T-helper 17 cell (primary cell): Measurements from ENCODE around the gene SLC8A1. TPM values are rescaled to one million over a fixed set of nuclear protein-coding genes. Genes with fewer than 3 reads are reported as not detected.

ENCODE experiments used
- ATAC-seq: fragments of 150-1000 bp; cut with Tn5 transposase; 2 replicates; pipeline ENCODE4 v1.10.0; 2021; ENCODE audit warnings: mild to moderate bottlenecking, moderate library complexity
- DNase-seq, 3 donors: peaks; one replicate each; pipeline versions ENCODE4 v3.0.0 to v3.0.0-alpha.2; 2020 to 2021
- H3K9me3 ChIP-seq: one replicate; pipeline ENCODE4 v1.7.0; 2013; ENCODE audit warnings: low read length, mild to moderate bottlenecking; ENCODE audit not compliant: control insufficient read depth, poor library complexity, severe bottlenecking
- H3K27ac Mint-ChIP-seq: one replicate; pipeline ENCODE4 v1.8.0; 2022; ENCODE audit warnings: mild to moderate bottlenecking, moderate library complexity, mixed read lengths
- H3K27me3 Mint-ChIP-seq: one replicate; pipeline ENCODE4 v1.8.0; 2022; ENCODE audit warnings: mixed read lengths
- H3K36me3 Mint-ChIP-seq: one replicate; pipeline ENCODE4 v1.8.0; 2022; ENCODE audit warnings: low read depth, mixed read lengths
- H3K4me1 Mint-ChIP-seq: one replicate; pipeline ENCODE4 v1.8.0; 2022; ENCODE audit warnings: mild to moderate bottlenecking, mixed read lengths
- H3K4me3 Mint-ChIP-seq: one replicate; pipeline ENCODE4 v1.8.0; 2022; ENCODE audit warnings: mild to moderate bottlenecking, moderate library complexity, mixed read lengths
- total RNA-seq, 4 donors: library from RNA in 2 of 4; stranded (reverse) in 2 of 4; gene quantifications; one replicate each; pipeline ENCODE4 v1.2.3 and lab custom pipeline; 2022 to 2026

The SLC8A1 gene
- total RNA-seq, 2 donors from 2014 or later: 0.26 to 1.4 TPM

DNA sequence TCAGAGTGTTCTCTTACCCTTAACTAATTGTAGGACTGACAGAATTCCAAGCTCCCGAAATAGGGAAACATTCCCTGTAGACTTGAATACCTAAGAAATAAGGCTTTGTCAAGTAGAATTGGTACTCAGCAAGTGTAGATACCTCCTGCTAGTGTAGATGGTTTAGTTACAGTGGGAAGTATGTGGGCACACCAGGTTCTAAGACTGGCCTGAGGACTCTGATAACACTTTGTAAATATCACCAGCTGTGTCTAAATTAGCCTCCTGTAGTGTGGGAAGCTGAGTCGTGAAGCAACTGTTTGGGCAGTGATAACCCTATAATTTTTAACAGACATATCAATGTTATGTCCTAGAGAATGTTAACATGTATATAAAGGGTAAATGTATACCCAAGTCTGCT lies 304.5 kb downstream of the SLC8A1 start:
- Mint-ChIP-seq H3K27ac (no peak overlapping the region), H3K36me3 (no peaks in the 10 kb centered on the region), H3K4me1 (no peaks in the 10 kb centered on the region), H3K4me3 (no peak overlapping the region), H3K27me3 (peaks cover 10% of the 10 kb centered on the region)
- DNase-seq: no peak
- ATAC-seq: no peak
- H3K9me3 ChIP-seq: no peaks in the 10 kb centered on the region

DNA sequence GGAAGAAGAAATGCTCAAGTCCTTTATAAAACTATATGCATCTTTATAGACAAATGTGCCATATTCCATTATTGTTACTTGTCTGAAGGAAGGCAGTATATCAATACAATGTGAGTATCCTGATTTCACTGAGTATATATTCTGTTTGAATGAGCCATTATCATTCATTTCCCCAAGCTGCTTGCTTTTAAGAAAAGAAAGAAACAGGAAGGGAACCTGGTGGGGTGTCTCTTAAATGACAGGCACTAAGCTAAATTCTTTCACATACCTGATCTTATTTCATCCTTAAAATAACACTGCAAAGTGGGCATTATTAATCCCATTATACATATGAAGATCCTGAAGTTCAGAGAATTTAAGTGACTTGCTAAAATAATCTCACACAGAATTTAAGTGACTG lies 307.9 kb downstream of the SLC8A1 start:
- no peaks in the 10 kb centered on the region for H3K9me3 ChIP-seq
- H3K27me3 Mint-ChIP-seq: no peaks in the 10 kb centered on the region
- no peak overlapping the region for H3K27ac Mint-ChIP-seq
- DNase-seq (no peak), ATAC-seq (no peak)
- H3K4me1 Mint-ChIP-seq: no peaks in the 10 kb centered on the region
- H3K36me3 Mint-ChIP-seq: no peaks in the 10 kb centered on the region
- no peak overlapping the region for H3K4me3 Mint-ChIP-seq

DNA sequence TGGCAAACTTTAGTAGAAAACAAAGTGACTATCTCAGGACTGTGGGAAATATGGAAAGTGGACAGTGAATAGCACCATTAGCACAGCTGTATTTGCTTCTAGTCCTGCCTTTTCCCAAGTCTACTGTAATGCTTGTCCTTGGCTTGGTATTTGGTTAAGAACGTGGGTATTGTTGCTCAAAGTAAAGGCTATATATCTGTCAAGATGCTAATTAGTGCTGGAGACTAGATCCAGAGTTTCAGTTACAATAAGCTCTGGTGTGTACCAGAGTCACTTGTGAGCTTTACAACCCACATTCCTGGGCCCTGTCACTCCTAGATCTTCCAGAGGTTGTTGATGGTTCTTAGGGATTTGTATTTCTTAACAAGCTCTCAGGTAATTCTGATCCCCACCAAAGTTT lies 313.6 kb downstream of the SLC8A1 start:
- ATAC-seq: no peak
- DNase-seq: no peak
- no peak overlapping the region for H3K4me3 Mint-ChIP-seq
- no peaks in the 10 kb centered on the region for H3K9me3 ChIP-seq
- H3K27ac Mint-ChIP-seq: no peak overlapping the region
- H3K36me3 Mint-ChIP-seq: no peaks in the 10 kb centered on the region
- H3K4me1 Mint-ChIP-seq: no peaks in the 10 kb centered on the region
- H3K27me3 Mint-ChIP-seq: no peaks in the 10 kb centered on the region

DNA sequence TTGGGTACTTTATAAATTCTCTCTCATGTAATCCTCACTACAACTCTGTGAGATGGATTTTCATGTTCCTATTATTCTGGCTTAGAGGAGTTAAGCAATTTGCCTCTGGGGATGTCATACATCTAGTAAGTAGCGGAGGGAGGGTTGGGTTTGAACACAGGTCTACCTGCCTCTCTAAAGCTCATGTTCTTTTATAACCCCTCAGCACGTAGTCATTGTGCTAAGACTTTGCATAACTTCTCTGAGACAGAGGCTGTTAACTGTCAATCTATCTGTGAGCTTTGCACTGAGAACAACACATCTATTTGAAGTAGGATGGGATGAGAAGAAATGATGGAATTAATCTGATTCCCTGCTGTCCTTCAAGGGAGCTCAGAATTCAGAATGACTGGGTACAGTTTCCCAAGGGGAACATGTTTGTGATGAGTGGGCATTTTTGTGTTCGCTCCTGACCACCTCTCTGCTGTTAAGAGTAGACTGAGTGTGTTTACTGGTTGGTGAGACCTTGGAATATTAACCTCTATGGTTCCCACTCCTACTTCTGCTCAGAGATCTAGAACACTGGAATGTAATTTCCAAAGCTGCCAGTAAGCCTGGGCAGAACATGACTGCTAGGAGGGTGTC lies 320.7 kb downstream of the SLC8A1 start:
- Mint-ChIP-seq H3K27ac (no peak overlapping the region), H3K36me3 (no peaks in the 10 kb centered on the region), H3K4me1 (no peaks in the 10 kb centered on the region), H3K27me3 (no peaks in the 10 kb centered on the region), H3K4me3 (no peak overlapping the region)
- ATAC-seq: no peak
- no peaks in the 10 kb centered on the region for H3K9me3 ChIP-seq
- no peak for DNase-seq

DNA sequence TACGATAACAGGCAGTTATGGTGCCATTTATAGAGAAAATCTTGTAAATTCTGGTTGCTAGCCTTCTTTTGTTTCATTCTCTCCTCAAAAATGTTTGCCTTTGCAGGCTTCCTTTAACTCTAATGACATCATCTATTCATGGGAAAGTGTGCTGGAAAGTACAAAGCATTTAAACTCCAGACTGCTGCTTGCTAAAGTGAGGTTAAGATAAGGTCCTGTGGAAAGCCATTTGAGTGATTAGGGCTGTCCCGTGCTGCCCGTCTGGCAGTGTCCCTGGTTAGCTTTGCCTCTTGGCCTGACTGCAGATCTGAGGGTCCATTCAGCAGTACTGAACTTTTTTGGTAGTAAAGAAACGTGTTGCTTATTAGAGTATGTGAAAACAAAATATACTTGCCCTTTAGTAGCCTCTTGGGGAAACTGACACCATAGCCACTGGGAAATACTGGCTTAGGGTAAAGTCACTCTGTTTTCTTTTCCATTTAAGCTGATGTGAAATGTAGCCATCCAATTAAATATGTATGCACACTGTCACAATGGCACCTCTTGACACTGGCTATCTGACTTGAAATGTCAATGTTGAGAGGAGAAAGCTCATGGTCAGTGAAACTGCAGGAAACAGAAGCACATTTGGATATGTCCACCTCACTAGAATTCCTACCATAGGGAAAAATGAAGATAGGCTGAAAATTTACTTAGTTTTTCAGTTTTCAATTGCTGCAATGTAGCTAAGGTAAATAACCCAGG lies 321.5 kb downstream of the SLC8A1 start:
- H3K9me3 ChIP-seq: no peaks in the 10 kb centered on the region
- Mint-ChIP-seq H3K36me3 (no peaks in the 10 kb centered on the region), H3K27ac (no peak overlapping the region), H3K4me3 (no peak overlapping the region), H3K27me3 (no peaks in the 10 kb centered on the region), H3K4me1 (no peaks in the 10 kb centered on the region)
- DNase-seq (no peak), ATAC-seq (no peak)

DNA sequence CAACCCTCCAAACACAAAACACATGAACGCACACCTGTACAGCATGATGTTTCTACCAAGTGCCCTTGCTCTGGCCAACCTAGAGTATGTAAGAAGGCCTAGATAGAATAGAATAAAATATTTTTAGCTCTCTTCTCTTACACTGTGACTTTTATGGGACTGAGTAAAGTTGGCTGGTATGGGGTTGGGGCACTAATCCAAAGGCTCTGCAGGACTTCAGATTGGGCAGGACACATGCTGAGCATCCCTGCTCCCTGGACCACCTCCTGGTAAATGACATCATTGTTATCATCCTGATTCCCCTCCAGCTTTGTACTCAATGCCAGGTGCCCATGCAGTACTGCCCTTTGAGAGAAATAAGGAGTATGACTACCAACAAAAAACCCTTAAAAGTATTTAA lies 322.2 kb downstream of the SLC8A1 start:
- Mint-ChIP-seq H3K27ac (no peak overlapping the region), H3K4me3 (no peak overlapping the region), H3K27me3 (no peaks in the 10 kb centered on the region), H3K36me3 (no peaks in the 10 kb centered on the region), H3K4me1 (no peaks in the 10 kb centered on the region)
- H3K9me3 ChIP-seq: no peaks in the 10 kb centered on the region
- DNase-seq (no peak), ATAC-seq (no peak)

DNA sequence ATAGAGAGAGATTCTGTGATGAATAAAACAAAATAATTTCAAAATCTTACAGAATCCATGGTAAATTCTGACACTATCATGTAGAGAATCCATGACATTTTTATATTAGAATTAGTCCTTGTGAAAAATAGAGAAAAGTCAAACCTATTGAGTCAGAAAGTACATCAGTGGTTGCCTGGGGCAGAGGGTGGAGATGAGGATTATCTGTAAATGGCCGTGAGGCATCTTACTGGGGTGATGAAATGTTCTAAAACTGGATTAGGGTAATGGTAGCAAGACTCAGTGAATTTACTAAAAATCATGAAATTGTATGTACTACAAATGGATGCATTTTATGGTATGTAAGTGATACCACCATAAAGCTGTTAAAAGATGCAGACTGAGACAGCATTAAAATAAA lies 323.1 kb downstream of the SLC8A1 start:
- no peaks in the 10 kb centered on the region for H3K4me1 Mint-ChIP-seq
- no peaks in the 10 kb centered on the region for H3K36me3 Mint-ChIP-seq
- no peaks in the 10 kb centered on the region for H3K9me3 ChIP-seq
- DNase-seq: no peak
- H3K4me3 Mint-ChIP-seq: no peak overlapping the region
- no peak overlapping the region for H3K27ac Mint-ChIP-seq
- no peaks in the 10 kb centered on the region for H3K27me3 Mint-ChIP-seq
- ATAC-seq: no peak

DNA sequence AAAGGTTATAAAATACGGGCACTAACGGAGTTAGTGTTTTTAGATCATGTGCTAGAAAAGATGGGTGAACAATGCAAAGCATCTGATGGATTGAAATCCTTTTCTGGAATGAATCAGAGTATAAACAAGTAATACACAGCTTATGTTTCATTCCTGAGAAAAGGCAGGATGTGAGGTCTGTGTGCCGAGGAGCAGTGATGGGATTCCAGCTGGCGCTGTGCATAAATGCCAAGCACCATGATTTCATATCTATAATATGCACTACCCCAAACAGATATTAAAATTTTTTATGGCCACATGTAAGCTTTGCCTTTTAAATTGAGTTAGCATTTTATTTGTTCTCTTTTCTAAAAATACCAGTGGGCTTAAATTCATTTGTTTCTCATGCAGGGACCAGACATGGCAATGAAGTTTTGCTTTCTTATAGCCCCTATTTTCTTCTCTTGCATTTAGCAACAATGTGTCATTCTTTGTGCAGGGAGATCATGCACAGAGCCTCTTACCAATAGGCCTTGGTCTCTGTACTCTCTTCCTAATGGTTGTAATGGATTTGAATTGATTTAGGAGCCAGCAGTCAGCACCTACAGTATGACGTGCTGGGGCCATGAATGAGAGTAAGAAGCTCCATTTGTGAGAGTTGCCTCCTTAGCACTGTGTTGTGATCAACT lies 323.9 kb downstream of the SLC8A1 start:
- H3K27ac Mint-ChIP-seq: no peak overlapping the region
- ATAC-seq (no peak), DNase-seq (no peak)
- no peaks in the 10 kb centered on the region for H3K9me3 ChIP-seq
- H3K4me3 Mint-ChIP-seq: no peak overlapping the region
- H3K27me3 Mint-ChIP-seq: no peaks in the 10 kb centered on the region
- no peaks in the 10 kb centered on the region for H3K36me3 Mint-ChIP-seq
- H3K4me1 Mint-ChIP-seq: no peaks in the 10 kb centered on the region

DNA sequence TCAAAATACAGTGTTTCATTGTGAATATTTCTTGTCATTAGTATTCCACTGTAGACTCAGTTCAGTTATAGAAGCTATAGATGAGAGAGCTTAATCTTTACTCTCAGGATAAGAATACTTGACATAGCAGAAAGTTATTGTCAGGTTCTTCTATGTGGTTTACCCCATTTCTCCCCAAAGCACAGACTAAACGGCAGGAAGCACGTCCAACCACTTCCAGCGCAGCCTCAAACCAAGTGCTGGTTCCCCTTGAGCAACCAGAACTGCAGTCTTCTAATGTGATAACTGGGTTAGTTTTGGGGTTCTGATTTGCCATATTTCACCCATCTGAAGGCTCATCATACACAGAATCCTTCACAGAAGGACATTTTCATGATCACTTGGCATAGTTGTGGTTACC lies 324.7 kb downstream of the SLC8A1 start:
- no peak overlapping the region for H3K4me3 Mint-ChIP-seq
- ATAC-seq: no peak

DNA sequence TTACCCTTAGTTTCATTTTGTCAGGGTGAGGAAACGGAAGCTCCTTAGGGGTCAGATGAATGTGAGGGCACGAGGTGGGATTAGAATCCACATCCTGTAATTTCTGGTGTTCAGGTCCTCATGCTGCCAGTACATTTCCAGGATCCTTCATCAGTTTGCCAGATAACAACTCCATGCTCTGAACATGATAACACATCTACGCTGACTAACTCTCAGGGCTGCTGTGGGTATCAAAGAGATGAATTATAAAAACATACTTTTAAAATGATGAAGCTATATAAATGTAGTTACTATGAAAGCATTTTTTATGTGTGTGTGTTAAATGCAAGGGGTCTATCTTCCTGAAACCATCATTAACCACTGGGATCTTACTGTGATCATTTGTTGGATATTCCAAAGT lies 325.9 kb downstream of the SLC8A1 start:
- no peak overlapping the region for H3K27ac Mint-ChIP-seq
- no peaks in the 10 kb centered on the region for H3K9me3 ChIP-seq

More for the DNA sequence above, 324.7 kb downstream of the SLC8A1 start:
- no peak overlapping the region for H3K27ac Mint-ChIP-seq
- no peaks in the 10 kb centered on the region for H3K9me3 ChIP-seq
- no peaks in the 10 kb centered on the region for H3K36me3 Mint-ChIP-seq
- DNase-seq: no peak
- no peaks in the 10 kb centered on the region for H3K4me1 Mint-ChIP-seq
- peaks cover 3% of the 10 kb centered on the region for H3K27me3 Mint-ChIP-seq

DNA sequence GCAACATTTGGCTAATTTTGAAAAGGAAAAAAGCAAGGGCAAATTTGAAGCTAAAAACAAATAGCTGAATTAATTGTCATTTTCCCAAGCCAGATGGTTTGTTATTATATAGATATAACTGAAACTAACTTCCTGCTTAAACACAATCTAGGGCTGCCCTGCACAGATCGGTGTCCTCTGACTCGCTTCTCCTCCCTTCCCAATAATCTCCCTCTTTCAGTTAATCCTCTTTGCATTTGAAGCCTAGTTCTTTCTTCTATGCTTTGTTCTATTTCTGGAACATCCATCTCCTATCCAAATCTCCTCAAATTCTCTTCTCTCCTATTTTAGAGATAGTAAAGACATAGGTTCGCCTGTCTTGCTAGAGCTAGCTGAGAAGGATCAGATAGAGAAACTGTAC lies 328.1 kb downstream of the SLC8A1 start:
- Mint-ChIP-seq H3K27ac (no peak overlapping the region), H3K27me3 (peaks cover 6% of the 10 kb centered on the region), H3K4me3 (no peak overlapping the region), H3K36me3 (no peaks in the 10 kb centered on the region), H3K4me1 (no peaks in the 10 kb centered on the region)
- DNase-seq (no peak), ATAC-seq (no peak)
- no peaks in the 10 kb centered on the region for H3K9me3 ChIP-seq

More for the DNA sequence above, 325.9 kb downstream of the SLC8A1 start:
- no peaks in the 10 kb centered on the region for H3K36me3 Mint-ChIP-seq
- no peaks in the 10 kb centered on the region for H3K4me1 Mint-ChIP-seq
- peaks cover 6% of the 10 kb centered on the region for H3K27me3 Mint-ChIP-seq
- DNase-seq: no peak
- ATAC-seq: no peak
- no peak overlapping the region for H3K4me3 Mint-ChIP-seq

DNA sequence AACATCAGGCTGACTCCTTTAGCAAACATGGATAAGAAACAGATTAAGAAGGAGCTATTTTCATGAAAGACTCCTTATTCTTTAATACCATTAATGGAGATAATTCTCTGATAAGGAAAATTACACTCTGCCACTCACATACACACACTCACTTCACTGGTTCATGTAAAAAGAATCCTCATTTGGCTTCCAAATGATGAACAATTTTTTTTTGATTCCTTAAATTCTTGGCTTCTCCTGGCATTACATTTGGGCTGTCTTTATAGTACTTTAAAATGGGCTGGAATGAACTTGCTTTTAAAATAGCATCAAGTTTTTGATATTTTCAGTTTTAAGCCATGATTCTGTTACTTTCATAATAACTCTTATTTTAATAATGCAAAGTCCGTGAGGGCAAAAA lies 328.6 kb downstream of the SLC8A1 start:
- Mint-ChIP-seq H3K36me3 (no peaks in the 10 kb centered on the region), H3K4me3 (no peak overlapping the region), H3K4me1 (no peaks in the 10 kb centered on the region), H3K27ac (no peak overlapping the region), H3K27me3 (peaks cover 6% of the 10 kb centered on the region)
- DNase-seq (no peak), ATAC-seq (no peak)
- no peaks in the 10 kb centered on the region for H3K9me3 ChIP-seq

DNA sequence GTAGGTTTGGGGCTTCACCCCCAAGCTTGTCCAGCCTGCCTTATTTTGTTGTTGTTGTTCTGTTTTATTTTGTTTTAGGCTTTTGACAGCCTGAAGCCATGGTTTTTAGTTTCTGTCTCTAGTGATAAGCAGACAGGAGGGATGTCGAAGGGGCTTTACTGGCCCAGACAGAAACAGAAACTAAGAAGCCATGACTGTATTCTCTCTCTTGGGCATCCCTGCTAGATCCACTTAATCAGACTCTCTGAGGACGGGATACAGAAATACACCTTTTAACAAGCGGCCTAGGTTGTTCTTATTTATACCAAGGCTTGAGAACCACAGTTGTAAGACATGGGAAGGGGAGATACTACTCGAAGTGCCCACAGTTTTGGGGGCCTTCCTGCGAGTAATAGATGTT lies 330.9 kb downstream of the SLC8A1 start:
- Mint-ChIP-seq H3K27me3 (peaks cover 6% of the 10 kb centered on the region), H3K27ac (no peak overlapping the region), H3K36me3 (no peaks in the 10 kb centered on the region), H3K4me1 (no peaks in the 10 kb centered on the region), H3K4me3 (no peak overlapping the region)
- H3K9me3 ChIP-seq: no peaks in the 10 kb centered on the region
- ATAC-seq (no peak), DNase-seq (no peak)

DNA sequence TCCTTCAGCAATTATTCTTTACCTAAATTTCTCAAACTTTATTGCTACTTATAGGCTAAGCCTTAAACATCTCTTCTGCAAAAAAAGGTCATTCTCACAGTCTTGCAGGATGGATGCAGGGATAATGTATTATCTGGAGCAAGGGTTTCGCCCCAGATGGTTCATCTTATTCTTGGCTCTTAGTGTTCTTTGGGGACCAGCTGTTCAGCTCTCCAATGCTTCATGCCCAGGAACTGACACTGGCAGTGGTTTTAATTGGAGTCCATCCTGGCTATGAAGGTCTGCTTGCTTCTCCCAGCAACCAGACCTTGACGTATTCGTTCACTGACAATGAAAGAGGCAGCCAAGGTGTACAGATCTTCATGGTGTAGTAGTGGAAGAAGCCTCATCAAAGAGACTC lies 331.9 kb downstream of the SLC8A1 start:
- Mint-ChIP-seq H3K27me3 (peaks cover 6% of the 10 kb centered on the region), H3K36me3 (no peaks in the 10 kb centered on the region), H3K27ac (no peak overlapping the region), H3K4me1 (no peaks in the 10 kb centered on the region), H3K4me3 (no peak overlapping the region)
- DNase-seq: no peak
- H3K9me3 ChIP-seq: no peaks in the 10 kb centered on the region
- no peak for ATAC-seq
